SK-N-SH (cell line): Measurements from ENCODE around the gene IGFALS.

Experiments
- ELF1 ChIP-seq: IDR thresholded peaks from 2 replicates; pipeline ENCODE4 v1.4.0; 2012
- EP300 ChIP-seq, 2 experiments: IDR thresholded peaks; 2 replicates each; pipeline versions ENCODE4 v1.4.0 to v1.6.1; 2012; ENCODE audit warnings: borderline replicate concordance in 1 of 2, low read depth in 1 of 2, low read length in 1 of 2
- EZH2phosphoT487 ChIP-seq: fragments of 200-600 bp; sonication (generic); IDR thresholded peaks from 2 replicates; pipeline ENCODE4 v1.6.1; 2017; ENCODE audit warnings: low read depth, mixed run types, mild to moderate bottlenecking, antibody characterized with exemption, moderate library complexity, borderline replicate concordance
- FOXM1 ChIP-seq: IDR thresholded peaks from 2 replicates; pipeline ENCODE4 v1.4.0; 2012; ENCODE audit warnings: low read depth, mild to moderate bottlenecking
- GABPA ChIP-seq: IDR thresholded peaks from 2 replicates; pipeline ENCODE4 v1.4.0; 2012; ENCODE audit warnings: low read depth, mild to moderate bottlenecking
- NRF1 ChIP-seq: IDR thresholded peaks from 2 replicates; pipeline ENCODE4 v1.6.1; 2012; ENCODE audit warnings: low read depth, mild to moderate bottlenecking, low read length
- POLR2AphosphoS5 ChIP-seq: IDR thresholded peaks from 2 replicates; pipeline ENCODE4 v1.6.1; 2012; ENCODE audit warnings: low read depth, low read length
- RAD21 ChIP-seq: IDR thresholded peaks from 2 replicates; pipeline ENCODE4 v1.6.1; 2012; ENCODE audit warnings: mild to moderate bottlenecking, low read length
- SIN3A ChIP-seq: IDR thresholded peaks from 2 replicates; pipeline ENCODE4 v1.6.1; 2012; ENCODE audit warnings: low read depth, mild to moderate bottlenecking, low read length, moderate library complexity, borderline replicate concordance
- SMC3 ChIP-seq: IDR thresholded peaks from 2 replicates; pipeline ENCODE4 v1.6.1; 2012; ENCODE audit warnings: low read depth, low read length, improper control_type of control experiment
- TAF1 ChIP-seq: IDR thresholded peaks from 2 replicates; pipeline ENCODE4 v1.6.1; 2012; ENCODE audit warnings: low read depth, mild to moderate bottlenecking, low read length, moderate library complexity, borderline replicate concordance
- TF ChIP-seq, protein P1 (sequence below): fragments of 200-600 bp; sonication (generic); IDR thresholded peaks from 2 replicates; pipeline ENCODE4 v1.6.1; 2017; ENCODE audit warnings: antibody characterized with exemption, mild to moderate bottlenecking, moderate library complexity
- TF ChIP-seq, protein P2 (sequence below): IDR thresholded peaks from 2 replicates; pipeline ENCODE4 v1.4.0; 2012; ENCODE audit warnings: low read depth
- TF ChIP-seq, protein P3 (sequence below): fragments of 150-350 bp; IDR thresholded peaks from 2 replicates; pipeline ENCODE4 v1.6.1; 2016; ENCODE audit warnings: mild to moderate bottlenecking, low read depth, low read length

DNA sequence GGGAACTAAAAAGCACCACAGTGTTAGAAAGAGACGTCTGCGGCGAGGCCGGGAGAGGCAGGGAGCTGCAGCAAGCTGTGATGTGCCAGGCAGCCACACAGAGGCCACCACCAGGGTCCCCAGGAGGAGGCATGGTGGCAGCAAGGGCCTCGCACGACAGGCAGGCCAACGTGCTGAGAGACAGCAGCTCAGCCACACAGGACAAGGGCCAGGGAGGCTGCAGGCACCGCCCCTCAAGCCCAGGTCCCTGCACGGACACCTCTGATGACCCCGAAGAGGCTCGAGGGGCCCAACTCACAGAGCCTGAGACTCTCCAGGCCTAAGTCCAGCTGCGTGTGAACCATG lies 27.4 kb upstream of the IGFALS start:
- TF ChIP-seq POLR2AphosphoS5 (no peak), SMC3 (no peak), TAF1 (no peak), EP300 (IDR thresholded peaks at IDR 0.05; ENCODE audit: borderline replicate concordance in 1 of 2, low read depth in 1 of 2, low read length in 1 of 2) (no peak), NRF1 (no peak), FOXM1 (no peak), ELF1 (no peak), EZH2phosphoT487 (no peak), GABPA (no peak), RAD21 (no peak), SIN3A (no peak)
- TF ChIP-seq, protein P1, sequence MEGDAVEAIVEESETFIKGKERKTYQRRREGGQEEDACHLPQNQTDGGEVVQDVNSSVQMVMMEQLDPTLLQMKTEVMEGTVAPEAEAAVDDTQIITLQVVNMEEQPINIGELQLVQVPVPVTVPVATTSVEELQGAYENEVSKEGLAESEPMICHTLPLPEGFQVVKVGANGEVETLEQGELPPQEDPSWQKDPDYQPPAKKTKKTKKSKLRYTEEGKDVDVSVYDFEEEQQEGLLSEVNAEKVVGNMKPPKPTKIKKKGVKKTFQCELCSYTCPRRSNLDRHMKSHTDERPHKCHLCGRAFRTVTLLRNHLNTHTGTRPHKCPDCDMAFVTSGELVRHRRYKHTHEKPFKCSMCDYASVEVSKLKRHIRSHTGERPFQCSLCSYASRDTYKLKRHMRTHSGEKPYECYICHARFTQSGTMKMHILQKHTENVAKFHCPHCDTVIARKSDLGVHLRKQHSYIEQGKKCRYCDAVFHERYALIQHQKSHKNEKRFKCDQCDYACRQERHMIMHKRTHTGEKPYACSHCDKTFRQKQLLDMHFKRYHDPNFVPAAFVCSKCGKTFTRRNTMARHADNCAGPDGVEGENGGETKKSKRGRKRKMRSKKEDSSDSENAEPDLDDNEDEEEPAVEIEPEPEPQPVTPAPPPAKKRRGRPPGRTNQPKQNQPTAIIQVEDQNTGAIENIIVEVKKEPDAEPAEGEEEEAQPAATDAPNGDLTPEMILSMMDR = no peak
- TF ChIP-seq, protein P2, sequence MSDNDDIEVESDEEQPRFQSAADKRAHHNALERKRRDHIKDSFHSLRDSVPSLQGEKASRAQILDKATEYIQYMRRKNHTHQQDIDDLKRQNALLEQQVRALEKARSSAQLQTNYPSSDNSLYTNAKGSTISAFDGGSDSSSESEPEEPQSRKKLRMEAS = no peak
- TF ChIP-seq, protein P3, sequence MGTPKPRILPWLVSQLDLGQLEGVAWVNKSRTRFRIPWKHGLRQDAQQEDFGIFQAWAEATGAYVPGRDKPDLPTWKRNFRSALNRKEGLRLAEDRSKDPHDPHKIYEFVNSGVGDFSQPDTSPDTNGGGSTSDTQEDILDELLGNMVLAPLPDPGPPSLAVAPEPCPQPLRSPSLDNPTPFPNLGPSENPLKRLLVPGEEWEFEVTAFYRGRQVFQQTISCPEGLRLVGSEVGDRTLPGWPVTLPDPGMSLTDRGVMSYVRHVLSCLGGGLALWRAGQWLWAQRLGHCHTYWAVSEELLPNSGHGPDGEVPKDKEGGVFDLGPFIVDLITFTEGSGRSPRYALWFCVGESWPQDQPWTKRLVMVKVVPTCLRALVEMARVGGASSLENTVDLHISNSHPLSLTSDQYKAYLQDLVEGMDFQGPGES = no peak
